Stimulated activated CD8-positive, alpha-beta memory T cell treated with anti-CD3 and anti-CD28 coated beads, Interleukin-2, amount 100 ng/mL, for 1 hour (primary cell): Measurements from ENCODE around the gene HOXD8.

Experiments
- DNase-seq, 2 donors: peaks; one replicate each; pipeline ENCODE4 v3.0.0-alpha.2; 2020; ENCODE audit warnings: low read depth in 2 of 2

Gene HOXD8

GRCh38 chr2:176159663-176160250 is 30.3 kb downstream of the HOXD8 start:
- no peak for DNase-seq

GRCh38 chr2:176160251-176160985 is 30.9 kb downstream of the HOXD8 start:
- DNase-seq, result no peak

- DNase-seq, result no peak
These were observed 31.7 kb downstream of the HOXD8 start for GRCh38 chr2:176160986-176161824.

- no peak for DNase-seq
These were observed 32.5 kb downstream of the HOXD8 start for GRCh38 chr2:176161825-176162626.

GRCh38 chr2:176162911-176163671 is 33.6 kb downstream of the HOXD8 start:
- DNase-seq, result no peak

- DNase-seq, result no peak
These were observed 34.2 kb downstream of the HOXD8 start for GRCh38 chr2:176163672-176164056.

- no peak for DNase-seq
These were observed 34.7 kb downstream of the HOXD8 start for GRCh38 chr2:176164201-176164600.

GRCh38 chr2:176164611-176165369 is 35.3 kb downstream of the HOXD8 start:
- DNase-seq, result no peak

GRCh38 chr2:176165370-176166050 is 36.0 kb downstream of the HOXD8 start:
- DNase-seq, result no peak

- no peak for DNase-seq
These were observed 36.8 kb downstream of the HOXD8 start for GRCh38 chr2:176166272-176166671.

GRCh38 chr2:176167398-176167797 is 37.9 kb downstream of the HOXD8 start:
- DNase-seq, result no peak

- DNase-seq, result no peak
These were observed 39.7 kb downstream of the HOXD8 start for GRCh38 chr2:176169181-176169580.

- DNase-seq, result no peak
These were observed 40.2 kb downstream of the HOXD8 start for GRCh38 chr2:176169711-176170110.

GRCh38 chr2:176170602-176171305 is 41.2 kb downstream of the HOXD8 start:
- no peak for DNase-seq

- DNase-seq, result no peak
These were observed 42.0 kb downstream of the HOXD8 start for GRCh38 chr2:176171351-176172006.

GRCh38 chr2:176172007-176172894 is 42.7 kb downstream of the HOXD8 start:
- DNase-seq, result no peak

- DNase-seq, result no peak
These were observed 43.5 kb downstream of the HOXD8 start for GRCh38 chr2:176172895-176173566.
